ENCODE results near the gene FOXP1. TPM values are rescaled to one million over a fixed set of nuclear protein-coding genes. Genes with fewer than 3 reads are reported as not detected.

The FOXP1 gene
- total and polyA plus RNA-seq, 4 donors = 4.9 to 35.4 (median 32.0) TPM

DNA sequence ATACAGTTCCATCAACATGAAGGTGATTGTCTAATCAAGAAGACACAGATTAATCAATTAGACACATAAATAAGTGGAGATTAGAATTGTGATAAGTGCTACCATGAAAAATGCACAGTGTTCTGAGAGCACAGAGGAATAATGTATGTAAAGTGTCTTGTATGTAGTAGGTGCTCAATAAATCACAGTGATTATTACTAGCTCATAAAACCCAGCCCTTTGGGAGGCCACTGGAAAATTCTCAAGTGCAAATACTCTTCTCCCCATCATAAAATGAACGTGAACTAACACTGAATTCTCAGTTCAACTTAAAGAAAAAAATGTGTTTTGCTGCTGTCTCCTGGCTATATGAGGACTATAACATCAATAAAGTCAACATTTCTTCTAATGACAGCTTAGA is 368.2 kb downstream of the FOXP1 start:
- TF ChIP-seq NR2F2 (IDR thresholded peaks at IDR 0.05) = no peak
- no peak for TF ChIP-seq RAD21 (IDR thresholded peaks at IDR 0.05)
- no peak for TF ChIP-seq SP1 (IDR thresholded peaks at IDR 0.05)
- TF ChIP-seq EGR1 (IDR thresholded peaks at IDR 0.05; ENCODE audit: low read depth in 2 of 2) = no peak
- TF ChIP-seq, protein P1, sequence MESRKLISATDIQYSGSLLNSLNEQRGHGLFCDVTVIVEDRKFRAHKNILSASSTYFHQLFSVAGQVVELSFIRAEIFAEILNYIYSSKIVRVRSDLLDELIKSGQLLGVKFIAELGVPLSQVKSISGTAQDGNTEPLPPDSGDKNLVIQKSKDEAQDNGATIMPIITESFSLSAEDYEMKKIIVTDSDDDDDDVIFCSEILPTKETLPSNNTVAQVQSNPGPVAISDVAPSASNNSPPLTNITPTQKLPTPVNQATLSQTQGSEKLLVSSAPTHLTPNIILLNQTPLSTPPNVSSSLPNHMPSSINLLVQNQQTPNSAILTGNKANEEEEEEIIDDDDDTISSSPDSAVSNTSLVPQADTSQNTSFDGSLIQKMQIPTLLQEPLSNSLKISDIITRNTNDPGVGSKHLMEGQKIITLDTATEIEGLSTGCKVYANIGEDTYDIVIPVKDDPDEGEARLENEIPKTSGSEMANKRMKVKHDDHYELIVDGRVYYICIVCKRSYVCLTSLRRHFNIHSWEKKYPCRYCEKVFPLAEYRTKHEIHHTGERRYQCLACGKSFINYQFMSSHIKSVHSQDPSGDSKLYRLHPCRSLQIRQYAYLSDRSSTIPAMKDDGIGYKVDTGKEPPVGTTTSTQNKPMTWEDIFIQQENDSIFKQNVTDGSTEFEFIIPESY (IDR thresholded peaks at IDR 0.05) = no peak
- no peak for TF ChIP-seq TAF1 (conservative IDR thresholded peaks at IDR 0.05)
- TF ChIP-seq CTCF (IDR thresholded peaks at IDR 0.05; ENCODE audit: low read depth, low read length, missing input control) = no peak
- TF ChIP-seq RXRA (IDR thresholded peaks at IDR 0.05) = no peak
- TF ChIP-seq FOXA2 (IDR thresholded peaks at IDR 0.05) = no peak
- TF ChIP-seq, protein P2, sequence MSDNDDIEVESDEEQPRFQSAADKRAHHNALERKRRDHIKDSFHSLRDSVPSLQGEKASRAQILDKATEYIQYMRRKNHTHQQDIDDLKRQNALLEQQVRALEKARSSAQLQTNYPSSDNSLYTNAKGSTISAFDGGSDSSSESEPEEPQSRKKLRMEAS (IDR thresholded peaks at IDR 0.05) = no peak
- TF ChIP-seq HNF4G (IDR thresholded peaks at IDR 0.05) = no peak
- TF ChIP-seq ATF3 (IDR thresholded peaks at IDR 0.05) = no peak
- TF ChIP-seq FOXA1 (IDR thresholded peaks at IDR 0.05) = no peak
- no peak for TF ChIP-seq JUND (IDR thresholded peaks at IDR 0.05)
- no peak for TF ChIP-seq GABPA (IDR thresholded peaks at IDR 0.05 in 1 of 2, conservative IDR thresholded peaks at IDR 0.05 in 1 of 2)
- no peak for TF ChIP-seq YY1 (IDR thresholded peaks at IDR 0.05)
- TF ChIP-seq HNF4A (conservative IDR thresholded peaks at IDR 0.05) = no peak
- no peaks in the 10 kb centered on the region for H3K9me3 ChIP-seq (ENCODE audit: control insufficient read depth in 4 of 4, low read length in 3 of 4)
- H3K9ac ChIP-seq (ENCODE audit: low read depth in 1 of 2, low read length in 2 of 2) = no peak overlapping the region
- 92% methylated on average over 1 of the region's 1 CpG for WGBS
- peaks cover 7 to 8% (median 8%) of the 10 kb centered on the region in 4 donors for H3K4me1 ChIP-seq (ENCODE audit: control insufficient read depth in 4 of 4, insufficient read depth in 4 of 4, low read length in 3 of 4)
- no peaks in the 10 kb centered on the region for H3K36me3 ChIP-seq (ENCODE audit: control insufficient read depth in 4 of 4, insufficient read depth in 3 of 4, low read depth in 1 of 4, low read length in 3 of 4)
- DNase-seq (ENCODE audit: low spot score) = no peak
- no peak overlapping the region for H3K27ac ChIP-seq (ENCODE audit: low read depth in 1 of 2, low read length in 2 of 2)
- H3K4me3 ChIP-seq (ENCODE audit: low read depth in 1 of 3, low read length in 3 of 3) = no peak overlapping the region
- H3K27me3 ChIP-seq (ENCODE audit: control insufficient read depth in 4 of 4, insufficient read depth in 4 of 4, low read length in 3 of 4) = no peaks in the 10 kb centered on the region

DNA sequence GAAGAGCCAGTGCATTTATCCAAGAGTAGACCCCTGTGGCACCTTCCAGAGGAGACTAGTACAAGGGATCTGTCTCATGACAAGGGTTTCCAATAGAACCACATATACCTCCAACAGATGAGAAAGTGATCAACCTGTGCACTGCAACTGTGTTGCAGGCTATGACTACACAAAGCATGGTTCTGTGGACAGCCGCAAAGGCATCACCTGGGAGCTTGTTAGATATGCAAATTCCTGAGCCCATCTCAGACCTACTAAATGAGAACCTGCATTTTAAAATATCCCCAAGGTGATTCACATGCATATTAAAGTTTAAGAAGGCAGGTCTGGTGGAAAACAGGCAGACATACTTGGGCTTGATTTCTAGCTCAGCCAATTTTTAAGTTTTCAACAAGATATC is 368.7 kb downstream of the FOXP1 start:
- WGBS = 97% methylated on average over 1 of the region's 1 CpG
- Histone ChIP-seq H3K9me3 (ENCODE audit: control insufficient read depth in 4 of 4, low read length in 3 of 4) (no peaks in the 10 kb centered on the region), H3K4me3 (ENCODE audit: low read depth in 1 of 3, low read length in 3 of 3) (no peak overlapping the region), H3K4me1 (ENCODE audit: control insufficient read depth in 4 of 4, insufficient read depth in 4 of 4, low read length in 3 of 4) (peaks cover 8 to 14% (median 13%) of the 10 kb centered on the region in 4 donors), H3K27me3 (ENCODE audit: control insufficient read depth in 4 of 4, insufficient read depth in 4 of 4, low read length in 3 of 4) (no peaks in the 10 kb centered on the region), H3K9ac (ENCODE audit: low read depth in 1 of 2, low read length in 2 of 2) (no peak overlapping the region), H3K36me3 (ENCODE audit: control insufficient read depth in 4 of 4, insufficient read depth in 3 of 4, low read depth in 1 of 4, low read length in 3 of 4) (no peaks in the 10 kb centered on the region), H3K27ac (ENCODE audit: low read depth in 1 of 2, low read length in 2 of 2) (no peak overlapping the region)
- DNase-seq (ENCODE audit: low spot score) = no peak
- TF ChIP-seq GABPA (IDR thresholded peaks at IDR 0.05 in 1 of 2, conservative IDR thresholded peaks at IDR 0.05 in 1 of 2) (no peak), RXRA (IDR thresholded peaks at IDR 0.05) (no peak), SP1 (IDR thresholded peaks at IDR 0.05) (no peak), TAF1 (conservative IDR thresholded peaks at IDR 0.05) (no peak), FOXA2 (IDR thresholded peaks at IDR 0.05) (no peak)
